Common myeloid progenitor, CD34-positive (primary cell): ENCODE measurements around the gene OR4F17. TPM values are rescaled to one million over a fixed set of nuclear protein-coding genes. Genes with fewer than 3 reads are reported as not detected.
"Not testable (repeated sequence)": the region's sequence is repeated elsewhere in the genome, so short reads cannot be mapped to it uniquely, and the experiment has no call there.

Experiments used
- CTCF ChIA-PET: fragments of 350-600 bp; sonication (Branson Sonifier 250); formaldehyde crosslinking; loops from one replicate; lab custom pipeline; 2021; ENCODE audit warnings: antibody characterized with exemption; lab: Charles Lee
- POLR2A ChIA-PET: fragments of 350-600 bp; sonication (Branson Sonifier 250); formaldehyde crosslinking; loops from one replicate; lab custom pipeline; 2021; ENCODE audit warnings: antibody characterized with exemption; lab: Charles Lee
- DNase-seq, 3 donors: peaks; one replicate each; pipeline versions ENCODE4 v3.0.0 to v3.0.0-alpha.2; 2013
- H3K27ac ChIP-seq, 2 experiments: 1 replicate in 1 of 2; 2 replicates in 1 of 2; pipeline ENCODE4 v1.7.0; 2013; ENCODE audit warnings: inconsistent platforms in 2 of 2, low read length in 2 of 2, mild to moderate bottlenecking in 2 of 2, low read depth in 1 of 2, moderate library complexity in 1 of 2; ENCODE audit not compliant: severe bottlenecking in 2 of 2, insufficient read depth in 1 of 2, poor library complexity in 1 of 2
- H3K27me3 ChIP-seq, 5 experiments: replicated peaks in 2 of 5; 1 replicate in 3 of 5; 2 replicates in 2 of 5; pipeline versions ENCODE4 v1.6.1 to v1.7.0; 2013; ENCODE audit warnings: low read length in 4 of 5, mild to moderate bottlenecking in 2 of 5, moderate library complexity in 2 of 5, inconsistent platforms in 1 of 5; ENCODE audit not compliant: insufficient read depth in 5 of 5, control insufficient read depth in 4 of 5
- H3K36me3 ChIP-seq, 4 experiments: 1 replicate in 2 of 4; 2 replicates in 2 of 4; pipeline versions ENCODE4 v1.6.1 to v1.7.0; 2013; ENCODE audit warnings: low read length in 3 of 4, control low read depth in 1 of 4, mild to moderate bottlenecking in 1 of 4; ENCODE audit not compliant: control insufficient read depth in 4 of 4, insufficient read depth in 4 of 4
- H3K4me1 ChIP-seq, 4 experiments: 1 replicate in 3 of 4; 2 replicates in 1 of 4; pipeline versions ENCODE4 v1.6.1 to v1.7.1; 2013; ENCODE audit warnings: low read length in 3 of 4, mild to moderate bottlenecking in 3 of 4, control low read depth in 1 of 4, inconsistent platforms in 1 of 4, moderate library complexity in 1 of 4; ENCODE audit not compliant: control insufficient read depth in 4 of 4, insufficient read depth in 4 of 4; ENCODE audit errors: control extremely low read depth in 1 of 4
- H3K4me3 ChIP-seq, 7 experiments: 1 replicate in 4 of 7; 2 replicates in 3 of 7; pipeline versions ENCODE4 v1.5.1 to v1.7.0; 2013; ENCODE audit warnings: mild to moderate bottlenecking in 7 of 7, low read length in 6 of 7, moderate library complexity in 6 of 7, inconsistent platforms in 2 of 7, low read depth in 2 of 7, control low read depth in 1 of 7; ENCODE audit not compliant: insufficient read depth in 4 of 7, control insufficient read depth in 1 of 7; ENCODE audit errors: extremely low read depth in 1 of 7
- H3K9me3 ChIP-seq, 5 experiments: 1 replicate in 4 of 5; 2 replicates in 1 of 5; pipeline versions ENCODE4 v1.6.1 to v1.7.1; 2013; ENCODE audit warnings: low read length in 4 of 5, mild to moderate bottlenecking in 2 of 5, inconsistent platforms in 1 of 5, low read depth in 1 of 5, moderate library complexity in 1 of 5; ENCODE audit not compliant: control insufficient read depth in 4 of 5, insufficient read depth in 2 of 5; ENCODE audit errors: control extremely low read depth in 1 of 5
- whole genome bisulfite sequencing: methylation state at CpG from one replicate; pipeline ENCODE4 v1.1.5; 2013; ENCODE audit not compliant: insufficient coverage; 5-methylcytosine and 5-hydroxymethylcytosine counted together
- polyA plus RNA-seq: library from polyadenylated mRNA; unstranded; fragments of 120-200 nt; gene quantifications from one replicate; pipeline ENCODE4 v1.2.1, GENCODE V29; 2013

The OR4F17 gene
- polyA plus RNA-seq: not detected

- H3K27ac ChIP-seq, H3K36me3 ChIP-seq, H3K27me3 ChIP-seq, H3K4me3 ChIP-seq, H3K4me1 ChIP-seq, CTCF ChIA-PET, POLR2A ChIA-PET, H3K9me3 ChIP-seq, DNase-seq: not testable (repeated sequence)
These were observed at the start of gene OR4F17 for GRCh38 chr19:106804-107203. Gene OR4F17, plus strand, starts transcription at chr19:107104. Its CDS starts 3,575 bp downstream, at chr19:110679.

- H3K36me3 ChIP-seq, H3K4me3 ChIP-seq, H3K4me1 ChIP-seq, POLR2A ChIA-PET, CTCF ChIA-PET, DNase-seq, H3K27me3 ChIP-seq, H3K9me3 ChIP-seq, H3K27ac ChIP-seq: not testable (repeated sequence)
- WGBS: no CpG with 5 or more reads among the region's 54 CpGs
These were observed 36.1 kb upstream of the OR4F17 start for GRCh38 chr19:70793-71192.

GRCh38 chr19:82864-83263, 24.0 kb upstream of the OR4F17 start:
- DNase-seq, H3K27me3 ChIP-seq, H3K4me1 ChIP-seq, H3K4me3 ChIP-seq, H3K36me3 ChIP-seq, H3K9me3 ChIP-seq, CTCF ChIA-PET, H3K27ac ChIP-seq, POLR2A ChIA-PET: not testable (repeated sequence)

- POLR2A ChIA-PET, H3K27me3 ChIP-seq, H3K36me3 ChIP-seq, H3K4me3 ChIP-seq, DNase-seq, H3K27ac ChIP-seq, H3K9me3 ChIP-seq, CTCF ChIA-PET, H3K4me1 ChIP-seq: not testable (repeated sequence)
- no CpG with 5 or more reads among the region's 1 CpG for WGBS
These were observed 23.3 kb upstream of the OR4F17 start for GRCh38 chr19:83626-84025.

GRCh38 chr19:90678-91077, 16.2 kb upstream of the OR4F17 start:
- CTCF ChIA-PET, H3K4me3 ChIP-seq, H3K4me1 ChIP-seq, H3K9me3 ChIP-seq, H3K36me3 ChIP-seq, H3K27ac ChIP-seq, POLR2A ChIA-PET, DNase-seq, H3K27me3 ChIP-seq: not testable (repeated sequence)
- WGBS: 100% methylated on average over 1 of the region's 4 CpGs

GRCh38 chr19:94794-95193, 12.1 kb upstream of the OR4F17 start:
- DNase-seq, CTCF ChIA-PET, H3K9me3 ChIP-seq, H3K4me1 ChIP-seq, H3K36me3 ChIP-seq, H3K27me3 ChIP-seq, H3K27ac ChIP-seq, H3K4me3 ChIP-seq, POLR2A ChIA-PET: not testable (repeated sequence)
- no CpG with 5 or more reads among the region's 1 CpG for WGBS

GRCh38 chr19:97647-98046, 9.3 kb upstream of the OR4F17 start:
- H3K4me3 ChIP-seq, H3K36me3 ChIP-seq, DNase-seq, H3K27ac ChIP-seq, H3K27me3 ChIP-seq, H3K4me1 ChIP-seq, H3K9me3 ChIP-seq, POLR2A ChIA-PET, CTCF ChIA-PET: not testable (repeated sequence)
- no CpG with 5 or more reads among the region's 3 CpGs for WGBS
